A549 treated with RU486 at 1 μM for 4 hours (cell line): ENCODE data around the gene PGRMC1. TPM values are rescaled to one million over a fixed set of nuclear protein-coding genes. Genes with fewer than 3 reads are reported as not detected.

Source experiments
- total RNA-seq: library from RNA; stranded (reverse); fragments of 200-300 nt; extraction: Qiagen RNA extraction; gene quantifications from 5 replicates; pipeline ENCODE4 v1.2.3, GENCODE V29; 2022; ENCODE audit warnings: low read depth

Gene PGRMC1
- 105 to 167 TPM (median 164 TPM) in 5 replicates for total RNA-seq

DNA sequence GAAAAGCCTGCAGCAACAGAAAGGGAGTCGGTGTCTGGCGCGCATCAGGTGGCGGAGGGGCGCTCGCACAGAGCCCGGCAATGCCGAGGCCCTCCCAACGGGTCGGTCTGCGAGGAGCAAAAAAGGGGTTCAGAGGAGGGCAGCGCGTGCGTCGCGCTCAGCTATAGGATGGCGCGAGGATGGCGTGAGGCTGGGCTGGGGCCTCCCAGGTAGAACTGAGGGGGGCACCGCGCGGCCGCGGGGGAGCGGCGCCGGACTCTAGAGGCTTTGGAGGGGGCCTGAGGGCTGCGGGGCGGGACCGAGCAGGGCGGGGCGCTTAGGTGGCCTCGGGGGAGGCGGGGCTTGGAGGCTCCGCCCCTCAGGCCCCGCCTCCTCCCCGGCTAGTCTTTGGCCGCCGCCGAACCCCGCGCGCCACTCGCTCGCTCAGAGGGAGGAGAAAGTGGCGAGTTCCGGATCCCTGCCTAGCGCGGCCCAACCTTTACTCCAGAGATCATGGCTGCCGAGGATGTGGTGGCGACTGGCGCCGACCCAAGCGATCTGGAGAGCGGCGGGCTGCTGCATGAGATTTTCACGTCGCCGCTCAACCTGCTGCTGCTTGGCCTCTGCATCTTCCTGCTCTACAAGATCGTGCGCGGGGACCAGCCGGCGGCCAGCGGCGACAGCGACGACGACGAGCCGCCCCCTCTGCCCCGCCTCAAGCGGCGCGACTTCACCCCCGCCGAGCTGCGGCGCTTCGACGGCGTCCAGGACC is at the start of gene PGRMC1:
Gene PGRMC1, plus strand, starts transcription at position 414 of the 751 bp plus-strand sequence. Its CDS starts 79 bp downstream, at position 493.

Other genes with a start within 250 kb of the PGRMC1 start
- gene CT47C1, start 163.3 kb upstream of the PGRMC1 start, total RNA-seq, result not detected in 5 replicates
- not detected in 5 replicates for gene KIAA1210, start 108.5 kb upstream of the PGRMC1 start, total RNA-seq
- 24.6 to 33.4 TPM (median 30.9 TPM) in 5 replicates for gene SLC25A43, start 163.1 kb downstream of the PGRMC1 start, total RNA-seq
- gene SLC25A5, start 232.2 kb downstream of the PGRMC1 start, total RNA-seq, result 692 to 803 TPM (median 758 TPM) in 5 replicates